Vagina (tissue), 2 donors: ENCODE results near the gene MYCBPAP.

ENCODE experiments used
- CTCF ChIP-seq, 3 experiments: fragments of 450-650 bp in 2 of 3; fragments of 200-600 bp in 1 of 3; sonication (generic) in 1 of 3; IDR thresholded peaks; one replicate each; pipeline ENCODE4 v1.5.1; 2017 to 2019; ENCODE audit warnings: antibody characterized with exemption in 3 of 3, mild to moderate bottlenecking in 2 of 3, moderate library complexity in 2 of 3
- POLR2A ChIP-seq, 2 donors: fragments of 450-650 bp; IDR thresholded peaks; one replicate each; pipeline ENCODE4 v1.6.1; 2017; ENCODE audit warnings: antibody characterized with exemption in 2 of 2, mild to moderate bottlenecking in 2 of 2, moderate library complexity in 2 of 2

GRCh38 chr17:50569592-50569991 lies 61.4 kb downstream of the MYCBPAP start:
- TF ChIP-seq CTCF (IDR thresholded peaks at IDR 0.05), result no peak
- no peak for TF ChIP-seq POLR2A (IDR thresholded peaks at IDR 0.05)
